ENCODE measurements around the gene NR1D2. TPM values are rescaled to one million over a fixed set of nuclear protein-coding genes. Genes with fewer than 3 reads are reported as not detected.

NR1D2 gene
- polyA plus RNA-seq, 3 donors, result 4.1 to 5.4 (median 5.3) TPM

DNA sequence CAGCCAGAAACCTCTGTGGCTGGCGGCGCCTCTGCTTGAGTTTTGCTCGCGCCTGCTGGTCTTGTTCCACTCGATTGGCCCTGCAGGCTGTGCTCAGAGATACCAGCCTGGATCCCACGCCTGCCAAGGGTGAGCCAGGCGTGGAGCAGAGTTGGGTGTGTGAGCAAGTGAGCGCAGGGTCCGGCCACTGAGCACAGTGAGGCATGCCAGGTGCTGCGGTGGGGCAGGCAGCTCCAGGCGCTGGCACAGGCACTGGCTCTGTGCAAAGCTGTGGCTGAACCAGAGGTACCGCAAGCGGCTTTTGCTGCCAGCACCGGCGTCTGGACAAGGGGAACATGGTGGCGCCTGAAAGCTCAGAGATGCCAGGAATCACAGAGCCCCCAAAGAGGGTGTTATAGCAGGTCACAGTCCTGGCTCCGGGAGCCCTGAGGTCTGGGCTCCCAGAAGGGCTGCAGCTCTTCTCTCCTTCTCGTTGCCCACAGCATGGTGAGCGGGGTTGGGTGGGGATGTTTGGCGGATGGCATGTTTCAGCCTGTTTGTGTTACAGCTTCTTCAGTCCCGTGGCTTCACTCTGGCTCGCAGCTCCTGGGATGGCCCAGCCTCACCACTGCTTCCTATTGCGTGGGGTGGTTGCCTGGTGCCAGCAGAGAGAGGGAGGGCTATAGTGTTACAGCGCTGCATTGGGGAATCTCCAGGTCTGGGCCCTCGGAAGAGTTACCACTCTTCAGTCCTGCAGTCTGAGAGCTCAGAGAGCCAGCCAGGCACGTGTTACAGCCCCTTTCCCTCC, 73.9 kb downstream of the NR1D2 start:
- no peaks in the 10 kb centered on the region for H4K20me1 ChIP-seq (ENCODE audit: insufficient read depth, low read length)
- H2AFZ ChIP-seq (ENCODE audit: insufficient read depth, low read depth, low read length, poor library complexity, severe bottlenecking), result no peak overlapping the region
- no peak overlapping the region for H3K27ac ChIP-seq (ENCODE audit: low read depth in 1 of 2, low read length in 2 of 2)
- Mint-ChIP-seq H3K4me3 (no peak overlapping the region), H3K4me1 (no peaks in the 10 kb centered on the region), H3K27ac (no peak overlapping the region), H3K36me3 (no peaks in the 10 kb centered on the region), H3K9me3 (peaks cover 0 to 4% (median 0%) of the 10 kb centered on the region in 7 donors), H3K27me3 (ENCODE audit: low read depth in 3 of 3) (no peaks in the 10 kb centered on the region)
- no peaks in the 10 kb centered on the region for H3K9me3 ChIP-seq (replicated peaks in 1 of 2; ENCODE audit: control insufficient read depth in 1 of 2, insufficient read depth in 1 of 2, low read length in 2 of 2)
- intact Hi-C loops (cut with micrococcal nuclease), result no loop called here
- H3K4me3 ChIP-seq (replicated peaks in 1 of 3; ENCODE audit: low read depth in 2 of 3, low read length in 3 of 3), result no peak overlapping the region
- no peak for DNase-seq
- WGBS (ENCODE audit: insufficient coverage), result 89% methylated on average over 26 of the region's 26 CpGs
- no peak overlapping the region for H3K4me2 ChIP-seq (replicated peaks; ENCODE audit: extremely low read depth, low read length, poor library complexity, severe bottlenecking)
- H3K4me1 ChIP-seq (ENCODE audit: control insufficient read depth in 1 of 2, insufficient read depth in 2 of 2, low read length in 2 of 2), result no peaks in the 10 kb centered on the region
- TF ChIP-seq, protein P1, sequence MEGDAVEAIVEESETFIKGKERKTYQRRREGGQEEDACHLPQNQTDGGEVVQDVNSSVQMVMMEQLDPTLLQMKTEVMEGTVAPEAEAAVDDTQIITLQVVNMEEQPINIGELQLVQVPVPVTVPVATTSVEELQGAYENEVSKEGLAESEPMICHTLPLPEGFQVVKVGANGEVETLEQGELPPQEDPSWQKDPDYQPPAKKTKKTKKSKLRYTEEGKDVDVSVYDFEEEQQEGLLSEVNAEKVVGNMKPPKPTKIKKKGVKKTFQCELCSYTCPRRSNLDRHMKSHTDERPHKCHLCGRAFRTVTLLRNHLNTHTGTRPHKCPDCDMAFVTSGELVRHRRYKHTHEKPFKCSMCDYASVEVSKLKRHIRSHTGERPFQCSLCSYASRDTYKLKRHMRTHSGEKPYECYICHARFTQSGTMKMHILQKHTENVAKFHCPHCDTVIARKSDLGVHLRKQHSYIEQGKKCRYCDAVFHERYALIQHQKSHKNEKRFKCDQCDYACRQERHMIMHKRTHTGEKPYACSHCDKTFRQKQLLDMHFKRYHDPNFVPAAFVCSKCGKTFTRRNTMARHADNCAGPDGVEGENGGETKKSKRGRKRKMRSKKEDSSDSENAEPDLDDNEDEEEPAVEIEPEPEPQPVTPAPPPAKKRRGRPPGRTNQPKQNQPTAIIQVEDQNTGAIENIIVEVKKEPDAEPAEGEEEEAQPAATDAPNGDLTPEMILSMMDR (IDR thresholded peaks at IDR 0.05), result no peak
- no peak overlapping the region for H3K9ac ChIP-seq (ENCODE audit: insufficient read depth, low read length, poor library complexity, severe bottlenecking)
- no peaks in the 10 kb centered on the region for H3K79me2 ChIP-seq (ENCODE audit: insufficient read depth, low read length)
- H3K36me3 ChIP-seq (replicated peaks in 1 of 2; ENCODE audit: control insufficient read depth in 1 of 2, insufficient read depth in 2 of 2, low read length in 2 of 2), result no peaks in the 10 kb centered on the region
- H3K27me3 ChIP-seq (ENCODE audit: control insufficient read depth in 2 of 2, insufficient read depth in 2 of 2, low read length in 2 of 2), result no peaks in the 10 kb centered on the region

GRCh38 chr3:24019585-24019984, 74.5 kb downstream of the NR1D2 start:
- WGBS (ENCODE audit: insufficient coverage), result 96% methylated on average over 3 of the region's 4 CpGs
- Mint-ChIP-seq H3K4me3 (no peak overlapping the region), H3K27me3 (ENCODE audit: low read depth in 3 of 3) (no peaks in the 10 kb centered on the region), H3K27ac (no peak overlapping the region), H3K36me3 (no peaks in the 10 kb centered on the region), H3K4me1 (no peaks in the 10 kb centered on the region), H3K9me3 (peaks cover 0 to 4% (median 1%) of the 10 kb centered on the region in 7 donors)
- H3K79me2 ChIP-seq (ENCODE audit: insufficient read depth, low read length), result no peaks in the 10 kb centered on the region
- DNase-seq, result no peak
- TF ChIP-seq, protein P1 (IDR thresholded peaks at IDR 0.05), result no peak
- intact Hi-C loops (cut with micrococcal nuclease), result no loop called here
- no peaks in the 10 kb centered on the region for H3K9me3 ChIP-seq (replicated peaks in 1 of 2; ENCODE audit: control insufficient read depth in 1 of 2, insufficient read depth in 1 of 2, low read length in 2 of 2)
- H3K4me3 ChIP-seq (replicated peaks in 1 of 3; ENCODE audit: low read depth in 2 of 3, low read length in 3 of 3), result no peak overlapping the region
- H3K9ac ChIP-seq (ENCODE audit: insufficient read depth, low read length, poor library complexity, severe bottlenecking), result no peak overlapping the region
- no peaks in the 10 kb centered on the region for H3K36me3 ChIP-seq (replicated peaks in 1 of 2; ENCODE audit: control insufficient read depth in 1 of 2, insufficient read depth in 2 of 2, low read length in 2 of 2)
- no peak overlapping the region for H3K4me2 ChIP-seq (replicated peaks; ENCODE audit: extremely low read depth, low read length, poor library complexity, severe bottlenecking)
- H3K27ac ChIP-seq (ENCODE audit: low read depth in 1 of 2, low read length in 2 of 2), result no peak overlapping the region
- no peaks in the 10 kb centered on the region for H3K4me1 ChIP-seq (ENCODE audit: control insufficient read depth in 1 of 2, insufficient read depth in 2 of 2, low read length in 2 of 2)
- H3K27me3 ChIP-seq (ENCODE audit: control insufficient read depth in 2 of 2, insufficient read depth in 2 of 2, low read length in 2 of 2), result no peaks in the 10 kb centered on the region
- no peaks in the 10 kb centered on the region for H4K20me1 ChIP-seq (ENCODE audit: insufficient read depth, low read length)
- H2AFZ ChIP-seq (ENCODE audit: insufficient read depth, low read depth, low read length, poor library complexity, severe bottlenecking), result no peak overlapping the region
